Astrocyte of the cerebellum (primary cell): ENCODE data around the gene TTC39A.

Source experiments
- DNase-seq: peaks from one replicate; pipeline ENCODE4 v3.0.0-alpha.2; 2011; ENCODE audit warnings: low read depth
- H3K4me3 ChIP-seq: 2 replicates; pipeline ENCODE4 v1.5.1; 2011; ENCODE audit warnings: mild to moderate bottlenecking, low read depth, low read length, moderate library complexity
- in situ Hi-C: cut with HindIII; loops from 2 replicates; pipeline ENCODE4 v1.10.0; 2017; ENCODE audit warnings: low sequenced_read_pairs
- TF ChIP-seq, protein P1 (sequence below): IDR thresholded peaks from 2 replicates; pipeline ENCODE4 v1.5.1; 2012; ENCODE audit warnings: low read length, low read depth, moderate library complexity, mild to moderate bottlenecking; ENCODE audit errors: missing control alignments

Gene TTC39A

DNA sequence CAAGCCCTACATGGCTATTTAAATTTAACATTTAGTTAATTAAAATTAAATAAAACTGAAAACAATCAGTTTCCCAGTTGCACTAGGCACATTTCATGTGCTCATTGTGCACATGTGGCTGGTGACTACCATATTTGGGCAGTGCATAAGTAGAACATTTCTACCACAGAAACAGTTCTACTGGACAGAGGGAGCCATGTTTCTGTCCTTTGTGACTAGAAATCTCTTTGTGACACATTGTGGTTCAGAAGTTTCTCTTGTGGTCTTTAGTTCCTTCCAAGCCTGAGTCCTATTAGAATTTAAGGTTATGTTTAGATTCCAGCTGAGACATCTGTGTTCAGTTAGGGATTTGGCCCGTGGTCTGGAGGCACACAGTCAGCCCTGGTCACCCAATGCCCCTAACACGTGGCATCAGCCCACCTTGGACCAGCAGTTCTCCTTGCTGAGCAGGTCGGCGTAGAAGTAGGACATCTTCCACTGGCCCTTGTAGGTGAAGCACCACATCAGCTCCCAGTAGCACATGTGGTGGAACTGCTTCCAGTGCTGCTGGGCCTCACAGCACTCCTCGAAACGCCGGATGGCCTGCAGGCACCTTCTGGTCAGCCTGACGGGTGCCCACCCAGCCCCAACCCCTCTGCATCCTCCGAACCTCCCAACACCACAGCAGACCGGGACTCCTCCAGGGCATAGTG lies 29.1 kb downstream of the TTC39A start:
- DNase-seq = no peak
- TF ChIP-seq, protein P1, sequence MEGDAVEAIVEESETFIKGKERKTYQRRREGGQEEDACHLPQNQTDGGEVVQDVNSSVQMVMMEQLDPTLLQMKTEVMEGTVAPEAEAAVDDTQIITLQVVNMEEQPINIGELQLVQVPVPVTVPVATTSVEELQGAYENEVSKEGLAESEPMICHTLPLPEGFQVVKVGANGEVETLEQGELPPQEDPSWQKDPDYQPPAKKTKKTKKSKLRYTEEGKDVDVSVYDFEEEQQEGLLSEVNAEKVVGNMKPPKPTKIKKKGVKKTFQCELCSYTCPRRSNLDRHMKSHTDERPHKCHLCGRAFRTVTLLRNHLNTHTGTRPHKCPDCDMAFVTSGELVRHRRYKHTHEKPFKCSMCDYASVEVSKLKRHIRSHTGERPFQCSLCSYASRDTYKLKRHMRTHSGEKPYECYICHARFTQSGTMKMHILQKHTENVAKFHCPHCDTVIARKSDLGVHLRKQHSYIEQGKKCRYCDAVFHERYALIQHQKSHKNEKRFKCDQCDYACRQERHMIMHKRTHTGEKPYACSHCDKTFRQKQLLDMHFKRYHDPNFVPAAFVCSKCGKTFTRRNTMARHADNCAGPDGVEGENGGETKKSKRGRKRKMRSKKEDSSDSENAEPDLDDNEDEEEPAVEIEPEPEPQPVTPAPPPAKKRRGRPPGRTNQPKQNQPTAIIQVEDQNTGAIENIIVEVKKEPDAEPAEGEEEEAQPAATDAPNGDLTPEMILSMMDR = no peak
- H3K4me3 ChIP-seq = no peak overlapping the region
- in situ Hi-C loops = no loop called here

DNA sequence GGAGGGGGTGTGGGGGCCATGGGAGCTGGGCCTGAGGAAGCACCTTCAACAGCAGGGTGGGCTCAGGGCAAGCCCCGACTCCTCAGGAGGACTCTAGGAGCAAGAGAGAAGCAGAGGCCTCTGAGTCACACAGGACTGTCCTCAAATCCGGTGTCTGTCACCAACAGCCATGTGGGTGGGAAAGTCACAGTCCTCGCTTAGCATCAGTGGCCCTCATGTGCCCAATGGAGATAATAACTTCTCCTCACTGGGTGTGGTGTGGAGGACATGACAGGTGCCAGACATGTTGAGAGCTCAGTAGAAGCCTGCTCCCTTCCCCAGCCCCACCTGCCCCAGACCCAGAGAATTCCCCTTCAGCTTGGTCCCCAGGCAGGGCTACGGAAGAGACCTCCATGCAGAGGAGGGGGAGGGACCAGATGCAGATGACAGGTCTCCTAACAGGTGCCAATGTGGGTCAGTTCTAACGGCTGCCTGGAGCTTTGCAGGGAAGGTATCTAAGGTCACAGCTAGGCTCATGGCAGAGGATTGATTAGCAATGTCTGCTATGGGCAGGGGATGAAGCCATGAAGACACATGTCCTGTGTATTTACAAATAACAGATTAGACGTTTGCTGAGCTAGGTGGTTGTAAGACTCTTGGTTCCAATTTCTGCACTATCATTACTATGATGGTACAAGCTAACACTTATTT lies 30.2 kb downstream of the TTC39A start:
- TF ChIP-seq, protein P1 = no peak
- no peak overlapping the region for H3K4me3 ChIP-seq
- in situ Hi-C loops = no loop called here
- DNase-seq = no peak

DNA sequence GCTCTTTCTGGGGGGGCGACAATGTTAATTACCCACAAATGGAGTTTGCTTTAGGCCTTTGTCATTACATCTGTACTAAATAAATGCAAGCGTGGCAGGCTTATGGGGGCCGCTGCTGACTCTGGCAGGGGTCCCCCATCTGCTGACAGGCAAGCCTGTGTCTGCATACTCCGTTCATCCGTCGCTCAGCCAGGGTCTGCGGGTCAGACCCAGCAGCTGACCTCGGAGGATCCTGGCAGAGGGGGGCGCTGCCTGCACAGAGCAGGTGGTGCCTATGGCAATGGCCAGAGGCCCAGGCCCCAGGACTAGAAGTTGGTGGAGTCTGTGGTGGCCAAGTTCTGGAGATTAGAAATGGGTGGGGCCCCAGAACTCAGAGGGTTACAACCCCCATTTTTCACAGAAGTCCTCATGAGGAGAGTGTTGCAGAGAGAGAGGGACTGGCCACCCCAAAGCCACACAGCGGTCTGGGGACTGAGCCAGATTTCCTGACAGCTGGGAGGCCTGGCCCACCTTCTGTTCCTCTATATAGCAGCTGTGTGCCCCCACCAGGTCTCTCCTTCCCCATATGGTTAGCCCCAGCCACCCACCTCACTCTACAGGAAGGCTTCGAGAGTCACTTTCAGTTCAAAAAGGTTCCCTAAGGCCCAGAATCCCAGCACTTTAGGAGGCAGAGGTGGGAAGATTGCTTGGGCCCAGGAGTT lies 31.0 kb downstream of the TTC39A start:
- TF ChIP-seq, protein P1 = no peak
- no peak for DNase-seq
- in situ Hi-C loops = no loop called here

DNA sequence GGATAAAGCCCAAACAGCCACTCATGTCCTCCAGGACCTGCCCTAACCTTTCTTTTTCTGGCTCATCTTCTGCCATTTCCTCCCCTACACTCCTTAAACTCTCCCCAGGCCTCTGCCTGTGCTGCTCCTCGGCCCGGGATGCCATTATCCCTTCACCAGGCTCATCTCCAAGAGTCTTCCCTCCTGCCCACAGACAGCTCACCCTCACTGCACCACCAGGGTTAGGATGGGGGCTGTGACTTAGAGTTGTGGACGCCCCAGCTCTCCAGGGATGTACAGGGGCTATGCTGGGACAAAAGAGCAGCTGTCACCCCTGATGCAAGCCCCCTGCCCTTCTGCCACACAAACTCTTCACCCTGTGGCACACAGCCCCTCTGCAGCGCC lies 32.0 kb downstream of the TTC39A start:
- no peak overlapping the region for H3K4me3 ChIP-seq
- TF ChIP-seq, protein P1 = no peak
- no peak for DNase-seq
- in situ Hi-C loops = no loop called here

More for the DNA sequence above, 31.0 kb downstream of the TTC39A start:
- no peak overlapping the region for H3K4me3 ChIP-seq

DNA sequence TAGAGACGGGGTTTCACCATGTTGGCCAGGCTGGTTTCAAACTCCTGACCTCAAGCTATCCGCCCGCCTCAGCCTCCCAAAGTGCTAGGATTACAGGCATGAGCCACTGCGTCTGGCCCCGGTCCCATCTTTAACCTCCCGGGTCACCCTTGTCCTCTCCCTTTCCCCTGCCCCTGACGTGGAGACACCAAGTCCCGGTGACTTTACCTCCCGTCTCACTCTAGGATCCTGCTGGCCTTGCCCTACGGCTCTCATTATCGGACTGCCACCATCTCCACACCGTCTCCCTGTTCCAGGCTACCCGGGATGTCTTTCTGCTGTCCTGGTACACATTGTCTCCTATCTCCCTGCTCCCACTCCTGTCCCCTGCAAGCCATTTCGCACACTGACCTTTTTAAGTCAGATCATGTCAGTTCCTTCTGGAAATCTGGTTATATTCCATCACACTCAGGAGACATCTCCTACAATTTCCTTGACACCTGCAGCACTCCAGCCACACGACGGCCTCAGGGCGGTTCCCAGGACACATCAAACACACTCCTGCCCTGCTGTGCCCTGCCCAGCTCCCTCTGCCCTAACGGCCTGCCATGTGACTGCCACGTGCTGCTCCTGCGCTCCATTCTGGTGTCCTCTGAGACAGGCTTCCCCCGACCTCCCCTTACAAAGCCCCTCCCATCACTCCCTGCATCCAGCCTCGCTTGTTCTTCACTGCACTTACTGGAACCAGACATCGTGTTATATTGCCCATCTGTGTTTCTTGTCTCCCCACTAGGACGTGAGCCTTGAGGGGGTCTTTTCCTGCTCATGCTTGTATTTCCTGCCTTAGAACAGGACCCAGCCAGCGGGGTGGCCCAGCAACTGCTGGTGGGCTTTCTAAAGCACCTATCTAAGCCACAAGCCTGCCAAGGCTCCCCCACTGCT lies 32.7 kb downstream of the TTC39A start:
- DNase-seq = no peak
- TF ChIP-seq, protein P1 = no peak
- no peak overlapping the region for H3K4me3 ChIP-seq
- in situ Hi-C loops = no loop called here
